Measurements from ENCODE around the gene PCGF5. TPM values are rescaled to one million over a fixed set of nuclear protein-coding genes. Genes with fewer than 3 reads are reported as not detected.

PCGF5 gene
- total and polyA plus RNA-seq, 9 of the 15 experiments (the other 6 are each of a cell fraction or from before 2014, with no cell fraction given), result 10.9 to 40.0 (median 20.3) TPM

- Histone ChIP-seq H3K27ac (ENCODE audit: extremely low read depth, low read depth, low read length) (no peak overlapping the region), H3K9me3 (replicated peaks; ENCODE audit: control insufficient read depth, insufficient read depth, low read depth, low read length) (no peaks in the 10 kb centered on the region), H3K4me2 (ENCODE audit: insufficient read depth, low read length) (no peak overlapping the region), H4K20me1 (replicated peaks; ENCODE audit: control insufficient read depth, insufficient read depth, low read length) (no peaks in the 10 kb centered on the region), H3K9me1 (ENCODE audit: control insufficient read depth, insufficient read depth, low read length) (peaks cover 3% of the 10 kb centered on the region), H3K9ac (ENCODE audit: insufficient read depth in 1 of 2, low read depth in 2 of 2, low read length in 2 of 2) (no peak overlapping the region), H3K36me3 (ENCODE audit: control insufficient read depth, insufficient read depth, low read length) (no peaks in the 10 kb centered on the region), H3K27me3 (ENCODE audit: control insufficient read depth in 2 of 2, insufficient read depth in 2 of 2, low read length in 2 of 2) (no peaks in the 10 kb centered on the region), H3K4me3 (no peak overlapping the region), H3K79me2 (ENCODE audit: control insufficient read depth, insufficient read depth, low read length) (peaks cover 15% of the 10 kb centered on the region; the same call in 2 of the 3 replicates), H2AFZ (ENCODE audit: low read depth, low read length) (no peak overlapping the region), H3K4me1 (replicated peaks in 1 of 2; ENCODE audit: control insufficient read depth in 2 of 2, insufficient read depth in 2 of 2, low read length in 2 of 2) (peaks cover 0 to 6% of the 10 kb centered on the region in 2 experiments; a peak in 3 of 5 replicates)
- intact Hi-C loops (cut with micrococcal nuclease), result no loop called here
- in situ Hi-C loops (cut with MboI), result no loop called here
- DNase-seq (ENCODE audit: extremely low read depth in 1 of 4, low spot score in 3 of 4) (no peak), ATAC-seq (no peak), FAIRE-seq (no peak)
- POLR2A ChIA-PET, result no interaction called here
- no TSS peak for BruUV-seq (replicated peaks)
- CTCF ChIA-PET (ENCODE audit: low intra/inter-chr PET ratio), result no interaction called here
- TF ChIP-seq CEBPB (tag; IDR thresholded peaks at IDR 0.05) (no peak), CHD4 (IDR thresholded peaks at IDR 0.05; ENCODE audit: insufficient read depth, insufficient replicate concordance, low read depth, low read length, poor library complexity, severe bottlenecking) (no peak), XRCC3 (IDR thresholded peaks at IDR 0.05) (no peak), ZBTB12 (CRISPR knock-in tag; IDR thresholded peaks at IDR 0.05) (no peak), THRB (CRISPR knock-in tag; conservative IDR thresholded peaks at IDR 0.05) (no peak), ZNF79 (CRISPR knock-in tag; IDR thresholded peaks at IDR 0.05; ENCODE audit: low read depth) (no peak), ADNP (tag; IDR thresholded peaks at IDR 0.05) (no peak), THAP7 (CRISPR knock-in tag; IDR thresholded peaks at IDR 0.05) (no peak), ZFP36 (IDR thresholded peaks at IDR 0.05; ENCODE audit: low read depth, low read length, partially characterized antibody) (no peak), GTF3C2 (IDR thresholded peaks at IDR 0.05; ENCODE audit: borderline replicate concordance, extremely low read depth, insufficient read length) (no peak), BRCA1 (IDR thresholded peaks at IDR 0.05) (no peak), BRCA1 (CRISPR knock-in tag; IDR thresholded peaks at IDR 0.05) (no peak), IRF2 (CRISPR knock-in tag; IDR thresholded peaks at IDR 0.05) (no peak)
These were observed 31.6 kb upstream of the PCGF5 start for GRCh38 chr10:91188889-91189288.
